Measurements from ENCODE around the gene PTPRN2.

DNA sequence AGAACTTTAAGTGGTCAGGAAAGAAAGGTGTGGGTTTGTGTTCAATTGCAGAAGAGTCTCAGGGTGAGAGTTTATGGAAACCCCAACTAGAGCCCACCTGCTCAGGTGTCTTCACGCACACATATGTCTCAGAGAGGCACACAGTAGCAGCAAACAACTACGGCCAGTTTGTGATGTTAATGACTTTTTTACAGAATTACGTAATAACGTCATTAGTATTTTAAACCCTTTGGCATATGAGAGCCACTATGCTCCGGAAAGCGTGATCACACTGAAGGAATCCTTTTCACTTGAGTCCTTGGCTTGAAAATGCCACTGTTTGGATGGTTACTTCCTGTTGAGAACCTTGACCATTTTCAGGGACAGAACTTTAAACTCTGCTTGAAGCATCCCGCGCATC is 204.0 kb downstream of the PTPRN2 start:
- TF ChIP-seq, protein P1, sequence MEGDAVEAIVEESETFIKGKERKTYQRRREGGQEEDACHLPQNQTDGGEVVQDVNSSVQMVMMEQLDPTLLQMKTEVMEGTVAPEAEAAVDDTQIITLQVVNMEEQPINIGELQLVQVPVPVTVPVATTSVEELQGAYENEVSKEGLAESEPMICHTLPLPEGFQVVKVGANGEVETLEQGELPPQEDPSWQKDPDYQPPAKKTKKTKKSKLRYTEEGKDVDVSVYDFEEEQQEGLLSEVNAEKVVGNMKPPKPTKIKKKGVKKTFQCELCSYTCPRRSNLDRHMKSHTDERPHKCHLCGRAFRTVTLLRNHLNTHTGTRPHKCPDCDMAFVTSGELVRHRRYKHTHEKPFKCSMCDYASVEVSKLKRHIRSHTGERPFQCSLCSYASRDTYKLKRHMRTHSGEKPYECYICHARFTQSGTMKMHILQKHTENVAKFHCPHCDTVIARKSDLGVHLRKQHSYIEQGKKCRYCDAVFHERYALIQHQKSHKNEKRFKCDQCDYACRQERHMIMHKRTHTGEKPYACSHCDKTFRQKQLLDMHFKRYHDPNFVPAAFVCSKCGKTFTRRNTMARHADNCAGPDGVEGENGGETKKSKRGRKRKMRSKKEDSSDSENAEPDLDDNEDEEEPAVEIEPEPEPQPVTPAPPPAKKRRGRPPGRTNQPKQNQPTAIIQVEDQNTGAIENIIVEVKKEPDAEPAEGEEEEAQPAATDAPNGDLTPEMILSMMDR (IDR thresholded peaks at IDR 0.05 in 2 of 3, conservative IDR thresholded peaks at IDR 0.05 in 1 of 3; ENCODE audit: borderline replicate concordance in 1 of 3, insufficient read depth in 1 of 3, low read depth in 2 of 3, low read length in 2 of 3), result no peak
- no peak for TF ChIP-seq POLR2AphosphoS5 (IDR thresholded peaks at IDR 0.05; ENCODE audit: low read depth, low read length)
- TF ChIP-seq EZH2 (IDR thresholded peaks at IDR 0.05), result no peak
- no peak for TF ChIP-seq FOSL1 (IDR thresholded peaks at IDR 0.05; ENCODE audit: low read depth)
- no peak for TF ChIP-seq ZNF274 (IDR thresholded peaks at IDR 0.05; ENCODE audit: low read depth, low read length)
- no peak for TF ChIP-seq POLR2A (IDR thresholded peaks at IDR 0.05; ENCODE audit: borderline replicate concordance, extremely low read depth, insufficient read depth, insufficient read length)
- TF ChIP-seq SRF (IDR thresholded peaks at IDR 0.05; ENCODE audit: low read depth), result no peak
- TF ChIP-seq, protein P2, sequence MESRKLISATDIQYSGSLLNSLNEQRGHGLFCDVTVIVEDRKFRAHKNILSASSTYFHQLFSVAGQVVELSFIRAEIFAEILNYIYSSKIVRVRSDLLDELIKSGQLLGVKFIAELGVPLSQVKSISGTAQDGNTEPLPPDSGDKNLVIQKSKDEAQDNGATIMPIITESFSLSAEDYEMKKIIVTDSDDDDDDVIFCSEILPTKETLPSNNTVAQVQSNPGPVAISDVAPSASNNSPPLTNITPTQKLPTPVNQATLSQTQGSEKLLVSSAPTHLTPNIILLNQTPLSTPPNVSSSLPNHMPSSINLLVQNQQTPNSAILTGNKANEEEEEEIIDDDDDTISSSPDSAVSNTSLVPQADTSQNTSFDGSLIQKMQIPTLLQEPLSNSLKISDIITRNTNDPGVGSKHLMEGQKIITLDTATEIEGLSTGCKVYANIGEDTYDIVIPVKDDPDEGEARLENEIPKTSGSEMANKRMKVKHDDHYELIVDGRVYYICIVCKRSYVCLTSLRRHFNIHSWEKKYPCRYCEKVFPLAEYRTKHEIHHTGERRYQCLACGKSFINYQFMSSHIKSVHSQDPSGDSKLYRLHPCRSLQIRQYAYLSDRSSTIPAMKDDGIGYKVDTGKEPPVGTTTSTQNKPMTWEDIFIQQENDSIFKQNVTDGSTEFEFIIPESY (IDR thresholded peaks at IDR 0.05; ENCODE audit: extremely low read depth, insufficient replicate concordance, low read length), result no peak
- no peak for TF ChIP-seq JUND (IDR thresholded peaks at IDR 0.05)
